ENCODE data around the gene AKAP6. TPM values are rescaled to one million over a fixed set of nuclear protein-coding genes. Genes with fewer than 3 reads are reported as not detected.

Gene AKAP6
- total RNA-seq, 1 experiment from 2014 or later: 1.9 TPM

DNA sequence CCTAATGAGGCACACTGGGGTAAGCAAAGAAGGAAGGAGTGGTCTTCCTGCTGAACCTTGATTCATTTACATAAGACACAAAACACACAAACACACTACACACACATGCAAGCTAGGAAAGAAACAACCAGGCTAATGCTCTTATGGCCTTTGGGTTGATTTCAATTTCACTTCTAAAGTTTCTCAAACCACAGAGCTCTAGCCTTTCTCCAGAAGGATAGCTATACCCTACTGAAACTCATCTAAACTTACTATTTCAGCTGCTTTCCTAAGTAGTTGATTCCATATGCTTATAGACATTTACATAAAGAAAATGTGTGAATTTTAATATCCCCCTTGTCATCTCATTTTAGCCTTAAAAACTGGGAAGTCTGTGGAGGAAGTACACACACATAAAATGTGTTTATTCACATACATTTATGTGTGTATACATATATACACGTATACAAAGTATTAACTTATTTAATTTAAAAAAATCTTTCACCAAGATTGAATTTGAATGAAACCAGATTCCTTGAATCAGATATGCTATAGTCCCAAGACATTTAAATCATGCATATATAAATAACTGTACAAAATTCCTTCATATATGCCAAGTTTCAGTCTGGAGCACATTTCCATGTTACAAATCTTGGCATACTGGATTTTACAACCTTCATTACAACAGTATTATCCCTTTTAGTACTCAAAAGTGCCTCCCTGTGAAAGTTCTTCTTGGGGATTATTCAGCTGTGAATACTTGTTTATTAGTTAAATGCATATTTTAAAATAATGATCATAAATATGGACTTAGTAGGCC lies 377.8 kb downstream of the AKAP6 start:
- Histone ChIP-seq H3K27me3 (ENCODE audit: insufficient read depth, low read length) (peaks cover 35% of the 10 kb centered on the region), H3K9me2 (ENCODE audit: insufficient read depth) (no peaks in the 10 kb centered on the region), H3K9ac (ENCODE audit: low read length) (no peak overlapping the region), H3K36me3 (ENCODE audit: control insufficient read depth in 1 of 2, insufficient read depth in 2 of 2, low read length in 2 of 2) (no peaks in the 10 kb centered on the region), H3K4me1 (ENCODE audit: control insufficient read depth in 1 of 2, insufficient read depth in 2 of 2, low read length in 2 of 2) (no peaks in the 10 kb centered on the region), H3K4me2 (ENCODE audit: low read length) (no peak overlapping the region), H4K20me1 (ENCODE audit: insufficient read depth) (no peaks in the 10 kb centered on the region), H3K27ac (ENCODE audit: low read depth, low read length) (no peak overlapping the region), H3K9me3 (ENCODE audit: control insufficient read depth in 1 of 2, insufficient read depth in 1 of 2, low read depth in 1 of 2, low read length in 2 of 2) (no peaks in the 10 kb centered on the region), H3K4me3 (replicated peaks in 1 of 2; ENCODE audit: low read depth in 1 of 2, low read length in 2 of 2) (no peak overlapping the region), H2AFZ (ENCODE audit: low read depth, low read length, poor library complexity, severe bottlenecking) (no peak overlapping the region), H3K79me2 (ENCODE audit: insufficient read depth, low read length) (no peaks in the 10 kb centered on the region)
- ChIA-PET POLR2A (no interaction called here), RAD21 (ENCODE audit: low non-redundant PET in 1 of 2, low total read pairs in 2 of 2, uncharacterized antibody in 2 of 2, unreplicated experiment in 2 of 2) (no interaction called here), CTCF (no interaction called here)
- TF ChIP-seq, protein P1, sequence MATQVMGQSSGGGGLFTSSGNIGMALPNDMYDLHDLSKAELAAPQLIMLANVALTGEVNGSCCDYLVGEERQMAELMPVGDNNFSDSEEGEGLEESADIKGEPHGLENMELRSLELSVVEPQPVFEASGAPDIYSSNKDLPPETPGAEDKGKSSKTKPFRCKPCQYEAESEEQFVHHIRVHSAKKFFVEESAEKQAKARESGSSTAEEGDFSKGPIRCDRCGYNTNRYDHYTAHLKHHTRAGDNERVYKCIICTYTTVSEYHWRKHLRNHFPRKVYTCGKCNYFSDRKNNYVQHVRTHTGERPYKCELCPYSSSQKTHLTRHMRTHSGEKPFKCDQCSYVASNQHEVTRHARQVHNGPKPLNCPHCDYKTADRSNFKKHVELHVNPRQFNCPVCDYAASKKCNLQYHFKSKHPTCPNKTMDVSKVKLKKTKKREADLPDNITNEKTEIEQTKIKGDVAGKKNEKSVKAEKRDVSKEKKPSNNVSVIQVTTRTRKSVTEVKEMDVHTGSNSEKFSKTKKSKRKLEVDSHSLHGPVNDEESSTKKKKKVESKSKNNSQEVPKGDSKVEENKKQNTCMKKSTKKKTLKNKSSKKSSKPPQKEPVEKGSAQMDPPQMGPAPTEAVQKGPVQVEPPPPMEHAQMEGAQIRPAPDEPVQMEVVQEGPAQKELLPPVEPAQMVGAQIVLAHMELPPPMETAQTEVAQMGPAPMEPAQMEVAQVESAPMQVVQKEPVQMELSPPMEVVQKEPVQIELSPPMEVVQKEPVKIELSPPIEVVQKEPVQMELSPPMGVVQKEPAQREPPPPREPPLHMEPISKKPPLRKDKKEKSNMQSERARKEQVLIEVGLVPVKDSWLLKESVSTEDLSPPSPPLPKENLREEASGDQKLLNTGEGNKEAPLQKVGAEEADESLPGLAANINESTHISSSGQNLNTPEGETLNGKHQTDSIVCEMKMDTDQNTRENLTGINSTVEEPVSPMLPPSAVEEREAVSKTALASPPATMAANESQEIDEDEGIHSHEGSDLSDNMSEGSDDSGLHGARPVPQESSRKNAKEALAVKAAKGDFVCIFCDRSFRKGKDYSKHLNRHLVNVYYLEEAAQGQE (IDR thresholded peaks at IDR 0.05; ENCODE audit: low read depth): no peak
- TF ChIP-seq, protein P2, sequence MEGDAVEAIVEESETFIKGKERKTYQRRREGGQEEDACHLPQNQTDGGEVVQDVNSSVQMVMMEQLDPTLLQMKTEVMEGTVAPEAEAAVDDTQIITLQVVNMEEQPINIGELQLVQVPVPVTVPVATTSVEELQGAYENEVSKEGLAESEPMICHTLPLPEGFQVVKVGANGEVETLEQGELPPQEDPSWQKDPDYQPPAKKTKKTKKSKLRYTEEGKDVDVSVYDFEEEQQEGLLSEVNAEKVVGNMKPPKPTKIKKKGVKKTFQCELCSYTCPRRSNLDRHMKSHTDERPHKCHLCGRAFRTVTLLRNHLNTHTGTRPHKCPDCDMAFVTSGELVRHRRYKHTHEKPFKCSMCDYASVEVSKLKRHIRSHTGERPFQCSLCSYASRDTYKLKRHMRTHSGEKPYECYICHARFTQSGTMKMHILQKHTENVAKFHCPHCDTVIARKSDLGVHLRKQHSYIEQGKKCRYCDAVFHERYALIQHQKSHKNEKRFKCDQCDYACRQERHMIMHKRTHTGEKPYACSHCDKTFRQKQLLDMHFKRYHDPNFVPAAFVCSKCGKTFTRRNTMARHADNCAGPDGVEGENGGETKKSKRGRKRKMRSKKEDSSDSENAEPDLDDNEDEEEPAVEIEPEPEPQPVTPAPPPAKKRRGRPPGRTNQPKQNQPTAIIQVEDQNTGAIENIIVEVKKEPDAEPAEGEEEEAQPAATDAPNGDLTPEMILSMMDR (IDR thresholded peaks at IDR 0.05 in 2 of 3, conservative IDR thresholded peaks at IDR 0.05 in 1 of 3; ENCODE audit: borderline replicate concordance in 1 of 3, insufficient read depth in 1 of 3, low read depth in 2 of 3, low read length in 2 of 3): no peak
- TF ChIP-seq YY1 (IDR thresholded peaks at IDR 0.05; ENCODE audit: extremely low read depth, insufficient replicate concordance, low read depth, low read length) (no peak), SIN3A (IDR thresholded peaks at IDR 0.05; ENCODE audit: low read depth) (no peak)
- intact Hi-C loops (cut with micrococcal nuclease): no loop called here
- DNase-seq (ENCODE audit: low read depth, low spot score): no peak
- ATAC-seq: no peak
- BruUV-seq (replicated peaks): no TSS peak
